GM11168 (cell line): ENCODE results near the gene PDE7B.

Experiments
- in situ Hi-C: fragments of 300-500 bp; cut with MboI; formaldehyde crosslinking; loops from one replicate; pipeline ENCODE4 v1.12.0; 2022; ENCODE audit warnings: low sequenced_read_pairs; ENCODE audit not compliant: unreplicated experiment

PDE7B gene

DNA sequence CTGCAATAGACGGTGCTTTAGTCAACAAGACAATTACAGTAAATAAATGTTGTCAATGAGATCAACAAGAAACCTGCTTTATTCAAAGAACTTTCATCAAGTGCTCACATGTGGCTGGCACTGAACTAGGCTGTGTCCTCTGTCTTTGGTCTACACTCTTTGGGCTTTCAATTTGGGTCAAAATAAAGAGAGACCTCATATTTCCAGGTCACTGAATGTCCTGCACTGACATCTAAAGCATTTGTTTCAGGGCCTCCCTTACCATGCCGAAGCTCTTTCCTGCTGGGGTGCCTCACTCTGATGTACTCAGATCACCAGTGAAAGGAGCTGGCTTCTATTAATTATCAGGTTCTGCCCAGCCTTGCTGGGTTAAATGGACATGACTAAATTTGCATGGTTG, 32.0 kb downstream of the PDE7B start:
- in situ Hi-C loops: no loop called here

DNA sequence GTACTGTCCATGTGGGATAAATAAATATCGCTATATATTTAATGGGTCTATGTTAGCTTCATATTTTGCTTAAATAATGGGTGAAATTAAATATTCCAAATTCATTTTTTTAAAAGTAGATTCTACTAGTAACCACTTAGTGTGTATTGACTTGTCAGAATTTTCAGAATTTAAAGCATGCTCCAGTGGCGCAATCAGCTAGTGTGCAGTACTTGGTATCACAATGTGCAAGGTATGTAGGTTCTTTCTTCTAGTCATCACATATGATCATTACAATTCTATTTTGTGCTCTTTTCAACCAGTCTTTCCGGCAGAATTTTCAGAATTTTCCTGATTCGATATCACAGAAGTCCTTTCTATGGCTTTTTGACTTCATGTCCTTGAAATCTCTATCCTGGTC, 32.6 kb downstream of the PDE7B start:
- in situ Hi-C loops: no loop called here

DNA sequence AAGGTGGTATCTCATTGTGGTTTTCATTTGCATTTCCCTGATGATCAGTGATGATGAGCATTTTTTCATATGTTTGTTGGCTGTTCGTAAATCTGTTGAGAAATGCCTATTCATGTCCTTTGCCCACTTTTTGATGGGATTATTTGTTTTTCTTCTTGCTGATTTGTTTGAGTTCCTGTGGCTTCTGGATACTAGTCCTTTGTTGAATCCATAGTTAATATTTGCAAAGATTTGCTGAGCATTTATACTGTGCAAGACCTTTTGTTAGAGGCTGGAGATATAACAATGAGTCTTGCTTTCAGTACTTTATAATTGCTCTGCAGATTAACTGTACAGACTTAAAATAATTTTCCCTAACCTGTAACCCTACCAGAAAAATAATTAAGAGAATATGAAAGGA, 35.6 kb downstream of the PDE7B start:
- in situ Hi-C loops: no loop called here

DNA sequence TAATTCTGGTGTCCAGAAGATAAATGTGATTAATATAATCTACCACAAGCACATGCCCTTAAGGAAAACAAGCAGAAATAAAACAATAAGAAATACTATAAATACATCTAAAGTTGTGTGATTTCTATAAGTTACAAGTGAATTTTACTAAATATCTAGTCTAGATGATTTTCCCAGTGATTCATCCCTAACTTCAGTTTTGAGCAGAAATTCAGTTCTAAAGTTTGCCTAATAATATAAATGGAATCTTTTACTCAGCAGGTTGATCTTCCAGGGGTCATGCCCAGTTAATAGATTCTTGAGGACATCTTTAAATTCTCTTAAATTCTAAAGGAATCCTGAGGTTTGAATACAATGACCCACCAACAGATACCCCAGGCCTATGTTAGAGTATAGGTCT, 37.3 kb downstream of the PDE7B start:
- in situ Hi-C loops: no loop called here

DNA sequence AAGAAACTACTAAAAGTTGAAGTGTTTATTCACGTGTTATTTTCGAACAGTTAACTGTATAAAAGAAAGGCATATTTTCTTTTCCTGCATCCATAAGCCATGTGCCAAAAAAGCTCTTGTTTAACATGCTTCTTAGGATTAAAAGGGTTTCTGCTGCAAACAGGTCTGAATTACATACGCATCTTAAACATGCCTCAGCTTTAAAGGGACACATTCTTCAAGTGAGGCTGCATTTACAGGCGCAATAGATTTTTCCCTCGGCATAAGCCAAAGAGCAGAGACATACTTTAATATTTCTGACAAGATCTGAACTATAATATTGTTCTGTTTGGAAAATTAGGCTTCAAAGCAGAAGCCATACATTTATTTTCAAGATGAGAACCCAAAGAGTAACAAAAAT, 39.4 kb downstream of the PDE7B start:
- in situ Hi-C loops: no loop called here

DNA sequence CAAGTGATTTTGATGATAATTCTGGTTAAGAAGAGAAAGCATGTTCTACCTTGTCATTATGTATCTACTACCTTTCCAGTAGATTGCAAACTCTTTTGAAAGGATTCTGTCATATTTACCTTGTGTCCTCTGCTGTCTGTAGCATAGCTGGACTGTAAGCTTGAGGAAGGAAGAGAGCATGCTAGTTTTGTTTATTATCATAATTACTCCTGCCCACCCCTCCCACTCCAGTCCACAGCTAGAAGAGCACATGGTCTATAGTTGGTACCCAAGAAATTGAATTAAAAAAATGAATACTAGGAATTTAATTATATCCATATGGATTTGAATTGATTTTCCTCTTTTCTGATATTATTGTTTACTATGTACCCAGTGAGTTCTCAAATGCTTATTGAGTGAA, 40.2 kb downstream of the PDE7B start:
- in situ Hi-C loops: no loop called here

DNA sequence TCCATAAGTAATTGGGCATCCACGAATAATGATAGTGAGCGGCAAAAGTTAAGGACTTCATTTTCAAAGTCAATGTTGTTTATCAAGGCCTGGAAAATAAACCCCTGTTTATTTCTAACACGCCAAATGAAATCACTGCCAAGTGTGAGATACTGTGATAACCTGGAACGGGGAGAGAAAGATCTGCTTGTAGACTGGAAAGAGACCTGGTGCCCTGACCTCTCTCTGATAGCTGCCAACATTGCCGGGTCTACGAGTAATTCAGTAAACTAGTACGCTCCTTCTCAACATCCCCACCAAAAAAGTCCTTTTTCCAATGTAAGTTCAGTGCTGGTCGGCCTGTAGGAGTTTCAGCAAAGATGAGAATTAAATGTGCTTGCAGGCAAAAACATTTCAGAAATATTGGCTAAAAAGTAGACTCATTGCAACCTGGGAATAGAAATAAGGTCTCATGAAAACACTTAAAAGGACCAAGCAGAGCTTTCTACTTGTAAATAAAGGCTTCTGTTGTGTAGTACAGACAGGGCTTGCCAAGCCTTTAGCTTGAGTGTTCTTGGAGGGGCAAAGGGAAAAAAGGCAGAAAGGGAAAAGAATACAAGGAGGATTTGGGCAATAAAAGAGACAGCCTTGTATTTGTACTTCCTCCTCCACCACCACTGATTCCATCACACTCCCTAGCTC, 43.9 kb downstream of the PDE7B start:
- in situ Hi-C loops: no loop called here

DNA sequence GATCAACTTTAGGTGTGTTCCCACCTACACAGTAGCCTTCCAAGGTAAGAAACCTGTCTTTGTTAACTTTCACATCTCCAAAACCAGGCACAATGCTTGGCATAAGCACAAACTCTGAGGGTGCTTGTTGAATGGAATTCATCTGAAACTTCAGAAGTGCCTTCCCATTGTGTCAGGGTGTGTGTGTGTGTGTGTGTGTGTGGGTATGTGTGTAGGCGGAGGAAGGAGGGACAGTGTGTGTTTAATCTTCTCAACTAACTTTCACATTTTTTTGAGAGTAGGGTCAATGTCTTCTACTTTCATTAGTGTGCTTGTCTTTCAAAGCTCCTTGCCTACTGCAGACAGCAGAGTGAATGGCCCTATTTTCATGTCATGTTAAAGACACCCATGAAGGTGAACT, 45.6 kb downstream of the PDE7B start:
- in situ Hi-C loops: no loop called here

DNA sequence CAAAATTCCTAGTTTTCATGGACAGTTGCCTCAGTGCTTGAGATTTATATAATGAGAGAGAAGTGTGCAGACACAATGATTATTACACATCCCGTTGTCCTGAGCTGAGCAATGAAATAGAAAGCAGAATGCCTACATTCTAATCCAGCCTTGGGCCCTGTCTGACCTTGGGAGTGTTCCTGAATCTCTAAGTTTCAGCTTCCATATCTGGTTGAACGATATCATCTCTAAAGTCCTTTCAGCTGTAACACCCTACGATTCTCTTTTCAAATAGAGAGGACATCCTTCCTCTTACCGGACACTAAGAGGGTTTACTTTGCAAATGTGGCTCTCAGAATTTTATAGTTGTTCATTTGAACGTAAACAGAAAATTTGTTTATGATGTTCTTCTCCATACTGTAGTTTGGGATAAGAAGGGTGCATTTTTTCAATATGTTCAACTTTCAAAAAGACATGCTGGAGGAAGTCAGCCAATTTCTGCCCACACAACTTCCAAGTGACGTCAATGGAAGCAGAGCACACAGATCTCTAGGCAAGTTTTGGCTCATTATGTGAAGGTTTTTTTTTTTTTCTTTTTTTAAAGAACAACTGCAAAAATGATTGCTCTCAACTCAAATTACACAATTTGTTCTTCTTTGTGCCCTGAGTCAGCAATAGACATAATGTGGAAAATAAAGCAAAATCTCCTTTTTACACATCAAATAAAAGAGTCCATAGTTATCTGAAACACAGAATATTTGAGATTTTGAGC, 50.4 kb downstream of the PDE7B start:
- in situ Hi-C loops: loop anchor here (25.0 kb wide), 1 partner anchor 365 kb away; no protein-coding TSS in a partner anchor

DNA sequence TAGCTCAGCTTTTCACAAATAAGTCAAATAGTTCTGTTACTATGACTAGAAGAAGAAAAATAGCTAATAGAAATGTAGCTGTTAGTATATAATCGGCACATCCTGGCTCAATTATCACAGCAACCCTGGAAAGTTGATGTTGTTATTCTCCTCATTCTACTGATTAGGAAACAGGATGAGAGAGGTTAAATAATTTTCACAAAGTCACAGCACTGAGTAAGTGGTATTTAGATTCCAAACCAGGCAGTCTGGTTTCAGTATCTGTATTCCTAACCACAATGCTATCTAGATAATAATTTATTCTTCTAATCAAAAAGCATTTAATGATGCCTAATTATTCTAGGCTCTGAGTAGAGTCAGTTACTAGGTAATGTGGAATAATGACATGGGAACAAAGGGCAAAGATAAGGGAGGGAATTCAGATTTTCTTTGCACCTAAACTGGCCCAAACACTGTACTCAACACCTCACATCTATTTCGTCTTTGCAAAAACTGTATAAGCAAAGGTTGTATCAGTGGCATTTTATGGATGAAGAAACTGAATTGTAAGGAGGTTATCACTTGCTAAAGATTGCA, 51.3 kb downstream of the PDE7B start:
- in situ Hi-C loops: loop anchor here (25.0 kb wide), 1 partner anchor 366 kb away; no protein-coding TSS in a partner anchor

DNA sequence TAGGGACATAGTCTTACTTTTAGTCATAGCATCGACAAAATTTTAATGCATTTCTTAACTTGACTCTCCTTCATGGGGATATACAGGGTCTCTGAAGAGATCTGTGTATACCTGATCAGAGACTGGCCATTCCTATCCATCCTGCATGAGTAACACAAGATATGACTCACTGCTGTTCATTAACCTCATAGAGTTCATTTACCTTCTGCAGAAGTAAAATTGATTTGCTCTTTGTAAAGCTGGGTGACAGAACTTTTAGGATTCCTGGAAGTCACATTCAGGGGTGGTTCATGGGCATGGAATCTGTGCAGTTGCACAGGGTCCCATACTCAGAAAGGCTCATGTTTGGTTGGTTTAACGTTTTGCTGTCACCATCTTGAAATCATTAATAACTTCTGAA, 53.2 kb downstream of the PDE7B start:
- in situ Hi-C loops: loop anchor here (25.0 kb wide), 1 partner anchor 367 kb away; no protein-coding TSS in a partner anchor

DNA sequence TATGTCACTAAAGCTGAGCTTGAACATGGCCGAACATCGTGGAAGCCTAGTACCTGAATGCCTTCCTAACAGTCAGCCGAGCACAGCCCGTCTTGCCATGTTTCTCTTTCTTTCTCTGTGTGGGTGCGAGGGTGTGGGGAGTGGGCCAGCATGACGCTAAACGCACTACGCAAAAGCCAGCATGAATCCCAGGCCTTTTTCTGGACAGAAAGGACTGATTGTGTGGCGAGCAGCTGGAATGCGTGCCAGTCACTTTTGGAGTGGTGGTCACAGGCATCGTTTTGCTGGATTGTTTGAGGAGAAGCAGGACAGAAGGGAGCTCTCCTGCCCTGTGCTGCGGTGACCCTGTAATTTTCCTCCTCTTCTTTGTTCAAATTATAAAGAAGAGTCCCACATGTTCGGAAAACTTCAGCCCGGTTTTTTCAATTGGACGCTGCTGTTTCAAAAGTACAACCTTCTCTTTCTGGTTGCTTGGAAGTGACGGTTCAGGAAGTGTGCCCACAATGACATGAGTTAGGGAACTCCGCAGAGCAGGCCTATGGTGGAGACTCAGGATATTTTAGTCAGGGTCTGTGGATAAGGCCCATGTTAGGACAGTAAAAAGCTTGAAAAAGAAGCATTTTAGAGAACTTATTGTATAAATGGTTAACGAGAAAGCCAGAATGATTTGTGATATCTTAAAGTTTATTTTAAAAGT, 54.3 kb downstream of the PDE7B start:
- in situ Hi-C loops: loop anchor here (25.0 kb wide), 1 partner anchor 368 kb away; no protein-coding TSS in a partner anchor

DNA sequence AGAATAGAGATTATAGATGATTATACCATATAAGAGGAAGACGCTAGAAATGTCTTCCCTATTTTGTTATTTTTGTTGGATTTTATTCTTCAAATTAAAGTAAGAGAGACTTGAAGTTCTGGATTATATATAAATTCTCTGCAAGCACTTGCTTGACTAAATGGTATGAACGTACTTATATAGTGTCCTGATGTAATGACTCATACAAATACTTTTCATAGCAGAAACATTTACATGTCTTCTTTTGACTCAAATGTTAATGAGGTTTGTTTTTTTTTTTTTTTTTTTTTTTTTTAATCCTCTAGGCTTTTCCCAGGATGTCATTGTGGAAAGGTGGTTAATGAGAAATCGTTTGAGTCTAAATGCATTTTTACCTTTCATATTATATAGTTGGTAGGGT, 55.0 kb downstream of the PDE7B start:
- in situ Hi-C loops: loop anchor here (25.0 kb wide), 1 partner anchor 369 kb away; no protein-coding TSS in a partner anchor

DNA sequence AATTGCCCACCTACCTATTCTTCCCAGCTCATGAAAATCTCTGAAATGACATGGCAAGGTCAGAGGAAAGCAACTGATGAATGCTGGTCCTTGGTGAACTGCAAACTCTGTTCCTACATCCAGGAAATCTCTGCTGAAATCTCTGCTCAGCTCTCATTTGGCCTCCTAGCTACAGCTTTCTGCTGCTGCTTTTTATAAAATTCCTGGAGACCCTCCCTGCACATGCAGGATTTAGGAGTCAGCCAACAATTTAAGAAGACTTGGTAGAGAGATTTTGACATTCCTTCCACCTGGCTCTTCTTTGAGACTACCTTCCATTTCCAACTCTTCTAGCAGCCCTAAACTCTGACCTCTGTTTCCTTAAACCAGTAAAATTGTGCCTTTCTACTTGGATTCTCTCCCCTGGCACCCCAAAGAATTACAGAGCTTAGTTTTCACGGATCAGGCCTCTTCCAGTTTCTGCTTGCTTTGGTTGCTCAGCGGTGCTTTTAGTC, 55.5 kb downstream of the PDE7B start:
- in situ Hi-C loops: loop anchor here (25.0 kb wide), 1 partner anchor 370 kb away; no protein-coding TSS in a partner anchor

DNA sequence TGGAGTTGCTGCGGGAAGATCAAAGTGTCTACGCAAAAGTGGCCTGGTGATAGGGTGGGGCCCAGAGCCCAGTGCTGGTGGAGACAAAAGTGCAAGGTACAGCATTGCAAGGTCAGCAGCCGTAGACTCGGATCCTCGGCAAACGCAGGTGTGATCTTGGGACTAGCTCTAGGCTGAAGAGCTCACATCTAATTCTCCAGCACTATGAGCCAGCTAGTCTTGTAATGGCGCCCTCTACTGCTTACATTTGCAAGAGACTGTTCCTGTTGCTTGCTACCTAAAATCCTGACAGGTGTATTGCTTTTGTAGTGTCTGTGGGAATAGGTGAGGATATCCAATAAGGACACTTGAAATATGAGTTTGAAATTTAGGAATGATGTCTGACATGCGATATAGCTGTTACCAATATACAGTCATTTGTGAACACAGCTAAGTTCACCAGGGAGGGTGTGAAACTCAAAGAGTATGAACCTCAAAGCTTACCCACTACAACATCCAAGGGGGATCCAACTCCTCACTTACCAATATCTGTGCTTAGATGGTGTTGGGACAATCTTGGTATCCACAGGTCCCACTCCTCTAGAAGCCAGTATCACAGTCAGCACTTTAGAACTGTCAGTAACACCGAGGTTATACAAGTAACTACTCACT, 58.4 kb downstream of the PDE7B start:
- in situ Hi-C loops: loop anchor here (25.0 kb wide), 1 partner anchor 373 kb away; no protein-coding TSS in a partner anchor

DNA sequence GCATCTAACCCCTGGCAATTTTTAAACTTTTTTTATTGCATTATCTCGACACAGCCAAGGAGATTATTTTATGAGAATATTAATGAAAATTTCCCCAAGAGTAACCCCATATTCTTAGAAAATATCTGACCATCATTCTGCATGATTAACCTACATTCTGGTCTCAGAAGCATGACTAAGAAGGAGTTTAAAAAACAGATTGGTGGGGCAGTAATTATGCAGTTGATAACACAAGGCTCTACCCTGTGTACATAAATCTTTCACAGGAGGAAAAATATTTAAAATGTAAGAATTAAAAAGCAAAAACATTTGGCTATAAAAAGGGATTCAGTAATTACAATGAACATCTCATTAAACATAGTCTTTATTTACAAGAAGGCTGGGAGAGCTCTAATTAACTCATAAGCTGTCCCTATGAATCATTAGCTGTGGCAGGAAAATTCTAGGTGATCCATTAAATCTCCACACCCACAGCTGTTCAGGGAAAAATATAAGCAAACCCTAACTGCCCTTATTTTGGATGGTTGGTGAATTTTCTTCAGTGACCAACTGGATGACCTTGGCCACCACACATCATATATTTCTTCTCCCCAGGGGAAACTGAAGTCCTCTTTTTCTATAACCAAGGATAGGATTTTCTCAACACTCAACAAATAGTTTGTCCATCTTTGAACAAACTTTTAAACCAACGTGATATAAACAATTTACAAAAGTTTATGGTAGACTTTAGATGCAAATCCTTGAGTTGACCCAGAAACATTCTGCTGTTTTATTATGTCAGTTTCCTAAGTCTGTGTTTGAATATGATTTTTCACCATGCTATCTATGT, 59.5 kb downstream of the PDE7B start:
- in situ Hi-C loops: loop anchor here (25.0 kb wide), 1 partner anchor 374 kb away; no protein-coding TSS in a partner anchor

DNA sequence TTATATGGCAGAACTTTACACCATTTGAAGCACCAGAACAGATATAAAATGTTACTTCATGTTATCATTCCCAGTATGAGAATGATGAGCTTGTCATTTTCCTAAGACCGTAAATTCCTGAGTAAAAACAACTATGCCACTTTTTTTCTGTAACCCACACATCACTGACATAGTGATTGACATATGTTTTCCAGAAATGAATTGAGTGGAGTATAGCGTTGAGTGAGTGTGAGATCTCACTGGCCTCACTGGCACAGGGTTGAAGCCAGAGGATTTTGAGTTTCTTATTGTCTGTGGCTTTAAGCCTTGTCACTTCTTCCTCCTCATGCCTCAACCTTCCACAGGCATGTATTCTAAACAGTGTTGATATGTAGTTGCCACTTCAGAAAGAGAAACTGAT, 62.3 kb downstream of the PDE7B start:
- in situ Hi-C loops: loop anchor here (25.0 kb wide), 1 partner anchor 376 kb away; no protein-coding TSS in a partner anchor

DNA sequence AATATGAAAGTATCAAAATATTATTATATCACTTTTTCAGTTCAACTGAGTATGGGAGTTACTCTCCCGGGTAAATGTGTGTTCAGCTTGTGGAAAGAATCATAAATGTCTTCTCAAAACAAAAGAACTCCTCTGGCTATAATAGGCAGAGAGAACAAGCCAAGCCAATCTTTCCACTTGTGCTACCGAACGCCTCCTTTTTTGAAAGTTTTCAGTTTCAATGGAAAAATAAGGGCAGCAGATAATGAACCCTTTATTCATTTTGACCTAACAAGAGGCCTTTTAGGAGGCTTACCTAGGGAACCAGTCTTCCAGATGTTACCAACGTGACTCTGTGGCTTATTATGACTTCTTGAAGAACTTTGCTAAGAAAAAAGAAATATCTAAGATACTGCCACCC, 67.5 kb downstream of the PDE7B start:
- in situ Hi-C loops: loop anchor here (25.0 kb wide), 1 partner anchor 382 kb away; no protein-coding TSS in a partner anchor

DNA sequence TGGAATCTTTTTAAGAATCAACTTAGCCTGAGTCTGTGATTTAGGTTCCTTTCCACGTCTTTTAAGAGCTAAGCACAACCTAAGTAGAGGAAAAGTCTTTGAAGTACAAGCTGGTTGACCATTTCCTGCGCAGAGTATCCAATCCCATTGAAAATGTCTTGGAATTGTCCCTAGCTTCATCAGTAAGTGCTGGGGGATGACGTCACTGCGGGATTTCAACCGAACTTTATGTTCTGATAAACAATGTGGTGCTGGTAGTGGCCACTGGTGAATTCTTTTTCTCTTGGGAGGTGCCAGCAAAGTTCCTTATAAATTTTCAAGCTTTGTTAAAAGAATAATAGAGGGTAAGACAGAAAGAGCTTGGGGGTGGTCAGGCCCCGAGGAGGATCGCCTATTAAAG, 69.2 kb downstream of the PDE7B start:
- in situ Hi-C loops: loop anchor here (25.0 kb wide), 1 partner anchor 383 kb away; no protein-coding TSS in a partner anchor
